GM23338 (cell line): ENCODE measurements around the gene ARHGAP42. TPM values are rescaled to one million over a fixed set of nuclear protein-coding genes. Genes with fewer than 3 reads are reported as not detected.

Experiments used
- ATAC-seq: fragments of 200-7000 bp; cut with Tn5 transposase; 3 replicates; pipeline ENCODE4 v1.9.1; 2020
- DNase-seq: peaks from one replicate; pipeline ENCODE4 v3.0.0-alpha.2; 2015; ENCODE audit warnings: low spot score
- H2AFZ ChIP-seq: fragments of 200-600 bp; sonication (generic); 2 replicates; pipeline ENCODE4 v1.8.0; 2016; ENCODE audit warnings: antibody characterized with exemption, mild to moderate bottlenecking, moderate library complexity
- H3F3A ChIP-seq: fragments of 200-600 bp; sonication (generic); replicated peaks from 2 replicates; pipeline ENCODE4 v1.8.0; 2017; ENCODE audit warnings: antibody characterized with exemption, mixed run types, low read depth
- H3K27ac ChIP-seq: fragments of 200-600 bp; sonication (generic); 2 replicates; pipeline ENCODE4 v1.6.1; 2016; ENCODE audit warnings: low read depth
- H3K27me3 ChIP-seq: fragments of 200-600 bp; sonication (generic); 2 replicates; pipeline ENCODE4 v1.8.0; 2016; ENCODE audit warnings: mild to moderate bottlenecking, mixed run types, moderate library complexity; ENCODE audit not compliant: insufficient read depth
- H3K36me3 ChIP-seq: fragments of 200-600 bp; sonication (generic); 2 replicates; pipeline ENCODE4 v1.8.0; 2016; ENCODE audit warnings: mild to moderate bottlenecking; ENCODE audit not compliant: insufficient read depth
- H3K4me1 ChIP-seq: fragments of 200-600 bp; sonication (generic); 2 replicates; pipeline ENCODE4 v1.8.0; 2016; ENCODE audit warnings: mild to moderate bottlenecking, moderate library complexity; ENCODE audit not compliant: insufficient read depth
- H3K4me2 ChIP-seq: fragments of 200-600 bp; sonication (generic); 2 replicates; pipeline ENCODE4 v1.7.1; 2017; ENCODE audit warnings: mixed run types
- H3K4me3 ChIP-seq: fragments of 200-600 bp; sonication (generic); 2 replicates; pipeline ENCODE4 v1.6.1; 2016; ENCODE audit warnings: mixed run types
- H3K79me2 ChIP-seq: fragments of 200-600 bp; sonication (generic); replicated peaks from 2 replicates; pipeline ENCODE4 v1.8.0; 2017; ENCODE audit warnings: mild to moderate bottlenecking; ENCODE audit not compliant: insufficient read depth
- H3K9me2 ChIP-seq: fragments of 200-600 bp; sonication (generic); 2 replicates; pipeline ENCODE4 v1.8.0; 2017; ENCODE audit not compliant: insufficient read depth
- H4K20me1 ChIP-seq: fragments of 200-600 bp; sonication (generic); replicated peaks from 2 replicates; pipeline ENCODE4 v1.8.0; 2017; ENCODE audit warnings: mild to moderate bottlenecking; ENCODE audit not compliant: insufficient read depth
- H3K27ac Mint-ChIP-seq: 2 replicates; pipeline ENCODE4 v1.8.0; 2020; ENCODE audit warnings: inconsistent platforms, mild to moderate bottlenecking, moderate library complexity, mixed read lengths
- H3K27me3 Mint-ChIP-seq: 3 replicates; pipeline ENCODE4 v1.8.0; 2022; ENCODE audit warnings: low read depth, mild to moderate bottlenecking, moderate library complexity, mixed read lengths, inconsistent platforms; ENCODE audit not compliant: insufficient read depth, poor library complexity
- H3K36me3 Mint-ChIP-seq: 3 replicates; pipeline ENCODE4 v1.8.0; 2021; ENCODE audit warnings: low read depth, mild to moderate bottlenecking, inconsistent platforms, moderate library complexity, mixed read lengths
- H3K4me1 Mint-ChIP-seq: 3 replicates; pipeline ENCODE4 v1.8.0; 2020; ENCODE audit warnings: mild to moderate bottlenecking, inconsistent platforms, mixed read lengths
- H3K4me3 Mint-ChIP-seq: 3 replicates; pipeline ENCODE4 v1.8.0; 2021; ENCODE audit warnings: moderate library complexity, mild to moderate bottlenecking, inconsistent platforms, mixed read lengths
- H3K9me3 Mint-ChIP-seq: 3 replicates; pipeline ENCODE4 v1.8.0; 2020; ENCODE audit warnings: moderate library complexity, mild to moderate bottlenecking, inconsistent platforms, mixed read lengths
- CTCF ChIP-seq, 2 experiments: fragments of 200-600 bp in 1 of 2; sonication (generic) in 1 of 2; conservative IDR thresholded peaks; 2 replicates each; pipeline versions ENCODE4 v1.5.1 to v1.6.1; 2016 to 2017; ENCODE audit warnings: antibody characterized with exemption in 2 of 2, low read depth in 2 of 2, mild to moderate bottlenecking in 2 of 2, moderate library complexity in 1 of 2
- ETS1 ChIP-seq: IDR thresholded peaks from 2 replicates; pipeline ENCODE4 v1.6.1; 2016; ENCODE audit warnings: antibody characterized with exemption
- EZH2 ChIP-seq: fragments of 200-600 bp; sonication (generic); IDR thresholded peaks from one replicate; pipeline ENCODE4 v1.8.0; 2017; ENCODE audit warnings: antibody characterized with exemption, mild to moderate bottlenecking, low read depth; ENCODE audit not compliant: unreplicated experiment
- JUNB ChIP-seq: IDR thresholded peaks from one replicate; pipeline ENCODE4 v1.6.1; 2016; ENCODE audit warnings: antibody characterized with exemption; ENCODE audit not compliant: unreplicated experiment
- NANOG ChIP-seq: IDR thresholded peaks from 2 replicates; pipeline ENCODE4 v1.6.1; 2016; ENCODE audit warnings: antibody characterized with exemption, borderline replicate concordance
- POLR2AphosphoS5 ChIP-seq: IDR thresholded peaks from 2 replicates; pipeline ENCODE4 v1.6.1; 2016; ENCODE audit warnings: antibody characterized with exemption, low read depth
- REST ChIP-seq: IDR thresholded peaks from one replicate; pipeline ENCODE4 v1.6.1; 2018; ENCODE audit warnings: antibody characterized with exemption; ENCODE audit not compliant: unreplicated experiment
- STAT1 ChIP-seq: IDR thresholded peaks from one replicate; pipeline ENCODE4 v1.6.1; 2016; ENCODE audit warnings: antibody characterized with exemption; ENCODE audit not compliant: unreplicated experiment
- ZNF331 ChIP-seq: fragments of 250-450 bp; sonication (Bioruptor Pico); IDR thresholded peaks from 2 replicates; pipeline ENCODE4 v1.5.0; 2020; ENCODE audit warnings: low read depth, mild to moderate bottlenecking, moderate library complexity
- ZNF462 ChIP-seq: fragments of 250-450 bp; sonication (Bioruptor Pico); IDR thresholded peaks from 2 replicates; pipeline ENCODE4 v1.5.0; 2020; ENCODE audit warnings: mild to moderate bottlenecking, moderate library complexity
- polyA plus RNA-seq: library from polyadenylated mRNA; unstranded; fragments of >200 nt; fragmentation: Nextera tagmentation; extraction: Ambion mirVana; gene quantifications from 2 replicates; pipeline ENCODE4 v1.2.1, GENCODE V29; 2016
- total RNA-seq: library from RNA; depleted of rRNA; stranded (reverse); fragments of >200 nt; shearing (Covaris generic); gene quantifications from 2 replicates; pipeline ENCODE4 v1.2.3, GENCODE V29; 2014

ARHGAP42 gene
- total and polyA plus RNA-seq, 2 experiments from 2014 or later = 23.7 to 35.7 TPM

GRCh38 chr11:101035872-101036271 lies 348.8 kb downstream of the ARHGAP42 start:
- no peak overlapping the region for H3K4me3 ChIP-seq
- no peaks in the 10 kb centered on the region for H3K9me3 Mint-ChIP-seq
- H4K20me1 ChIP-seq = no peaks in the 10 kb centered on the region
- no peak for TF ChIP-seq REST
- no peak for TF ChIP-seq STAT1
- TF ChIP-seq EZH2 = no peak
- no peak for TF ChIP-seq CTCF (conservative IDR thresholded peaks at IDR 0.05; ENCODE audit: low read depth in 2 of 2)
- TF ChIP-seq ETS1 = no peak
- TF ChIP-seq NANOG = no peak
- no peak for TF ChIP-seq ZNF462
- TF ChIP-seq ZNF331 (CRISPR knock-in tag) = no peak
- no peak for TF ChIP-seq POLR2AphosphoS5
- TF ChIP-seq JUNB = no peak
- H3K4me1 Mint-ChIP-seq = peaks cover 3% of the 10 kb centered on the region; the same call in 2 of the 3 replicates
- H3K36me3 ChIP-seq = no peaks in the 10 kb centered on the region
- H3K27me3 ChIP-seq = no peaks in the 10 kb centered on the region
- no peaks in the 10 kb centered on the region for H3F3A ChIP-seq
- no peaks in the 10 kb centered on the region for H3K4me1 ChIP-seq
- no peak overlapping the region for H2AFZ ChIP-seq
- ATAC-seq (no peak), DNase-seq (no peak)
- no peak overlapping the region for H3K4me2 ChIP-seq
- H3K27me3 Mint-ChIP-seq = no peaks in the 10 kb centered on the region
- no peaks in the 10 kb centered on the region for H3K9me2 ChIP-seq
- no peak overlapping the region for H3K27ac ChIP-seq
- no peaks in the 10 kb centered on the region for H3K36me3 Mint-ChIP-seq
- no peak overlapping the region for H3K4me3 Mint-ChIP-seq
- H3K27ac Mint-ChIP-seq = no peak overlapping the region
- H3K79me2 ChIP-seq = no peaks in the 10 kb centered on the region
